Heart right ventricle (tissue), 16 donors: Measurements from ENCODE around the gene TMEM255B. TPM values are rescaled to one million over a fixed set of nuclear protein-coding genes. Genes with fewer than 3 reads are reported as not detected.

Source experiments
- ATAC-seq, 8 donors: fragments of 200-7000 bp; cut with Tn5 transposase; one replicate each; pipeline ENCODE4 v1.9.1; 2020; ENCODE audit warnings: mild to moderate bottlenecking in 8 of 8, moderate library complexity in 8 of 8, moderate number of reproducible peaks in 1 of 8
- DNase-seq, 2 donors: peaks; one replicate each; pipeline ENCODE4 v3.0.0-alpha.2; 2020
- H3K27ac ChIP-seq, 10 donors: fragments of 200-600 bp; sonication (generic) in 2 of 10; one replicate each; pipeline versions ENCODE4 v1.5.0 to v1.8.0; 2020 to 2022; ENCODE audit warnings: mild to moderate bottlenecking in 3 of 10
- H3K27me3 ChIP-seq, 7 donors: fragments of 200-600 bp; one replicate each; pipeline ENCODE4 v1.8.0; 2021 to 2022; ENCODE audit warnings: mild to moderate bottlenecking in 2 of 7
- H3K36me3 ChIP-seq, 9 donors: fragments of 200-600 bp; sonication (generic) in 1 of 9; one replicate each; pipeline versions ENCODE4 v1.5.0 to v1.8.0; 2020 to 2022; ENCODE audit warnings: mild to moderate bottlenecking in 2 of 9
- H3K4me1 ChIP-seq, 9 donors: fragments of 200-600 bp; sonication (generic) in 1 of 9; one replicate each; pipeline versions ENCODE4 v1.5.0 to v1.8.0; 2020 to 2022; ENCODE audit warnings: mild to moderate bottlenecking in 4 of 9
- H3K4me3 ChIP-seq, 10 donors: fragments of 200-600 bp; sonication (generic) in 2 of 10; one replicate each; pipeline versions ENCODE4 v1.5.0 to v1.8.0; 2020 to 2022; ENCODE audit warnings: mild to moderate bottlenecking in 7 of 10, moderate library complexity in 2 of 10
- H3K9me3 ChIP-seq, 11 donors: fragments of 200-600 bp in 10 of 11; sonication (generic) in 2 of 11; one replicate each; pipeline versions ENCODE4 v1.5.0 to v1.8.0; 2013 to 2022; ENCODE audit warnings: mild to moderate bottlenecking in 2 of 11, control low read depth in 1 of 11, moderate library complexity in 1 of 11
- CTCF ChIP-seq, 9 donors: fragments of 200-600 bp; sonication (generic) in 2 of 9; IDR thresholded peaks; one replicate each; pipeline versions ENCODE4 v1.5.0 to v1.8.0; 2021 to 2022; ENCODE audit warnings: antibody characterized with exemption in 9 of 9, mild to moderate bottlenecking in 5 of 9, moderate library complexity in 1 of 9
- WGBS, 2 donors: extraction: QIAGEN DNeasy Blood & Tissue Kit; methylation state at CpG; one replicate each; pipeline ENCODE4 v1.1.7; 2013; ENCODE audit warnings: inconsistent platforms in 1 of 2; 5-methylcytosine and 5-hydroxymethylcytosine counted together
- intact Hi-C, 10 donors: fragments of 100-400 bp; cut with DNase I; formaldehyde crosslinking; loops; one replicate each; pipeline versions ENCODE4 v1.11.1 to v1.14.2; 2022
- polyA plus RNA-seq, 2 donors: library from polyadenylated mRNA; stranded (reverse); fragments of 200-250 nt; gene quantifications; one replicate each; pipeline ENCODE4 v1.2.3, GENCODE V29; 2013
- total RNA-seq, 10 donors: library from RNA; stranded (reverse); fragmentation: NEBNext Ultra II Directional in 3 of 10; extraction: Animal tissue kit (Norgen Biotek cat#: 25700) in 3 of 10; gene quantifications; one replicate each; pipeline versions ENCODE4 v1.2.1 to v1.2.4, GENCODE V29; 2021 to 2023
- donor health status: Arrhythmogenic right ventricular cardiomyopathy.
- donor health status: ischemic (EF 13 %, LVEDD 7.1; RV severe dilation, severe dysfunction).
- donor health status: healthy with polysubstance abuse.
- donor health status: DM: no; HTN: yes; CAD: no.
- donor health status: DM: no; HTN: no; CAD: no.
- donor health status: ischemic (EF 25% LVEDD 6.9; RV normal size, moderate dysfunction).
- donor health status: ischemic (EF 25% LVEDD 5.7; RV mildly dilated, moderate dysfunction).
- donor health status: healthy.
- donor health status: DM: yes; HTN: yes; CAD: no.
- donor health status: Ischemic cardiomyopathy.
- donor health status: ischemic (EF 35%, LVEDD 5.7; RV mildly dilated, moderate dysfunction).
- donor health status: nonischemic (EF 11% LVEDD 7.7; RV severe dilation, severe dysfunction).
- donor health status: DM: yes; HTN: yes; CAD: no.
- donor health status: PGD.
- donor health status: ischemic (EF 29% LVEDD 5.4; RV normal size, mild dysfunction).
- donor health status: nonischemic (EF 23%, LVEDD 6.1; RV moderate dilation, normal function).

TMEM255B gene
- total and polyA plus RNA-seq, 12 donors: 2.4 to 12.9 (median 6.3) TPM

GRCh38 chr13:113746143-113746525 is 12.9 kb upstream of the TMEM255B start:
- Histone ChIP-seq H3K9me3 (no peaks in the 10 kb centered on the region), H3K27me3 (peaks cover 0 to 10% (median 6%) of the 10 kb centered on the region in 7 donors), H3K4me1 (peaks cover 0 to 12% (median 0%) of the 10 kb centered on the region in 9 donors), H3K4me3 (no peak overlapping the region), H3K36me3 (no peaks in the 10 kb centered on the region), H3K27ac (no peak overlapping the region)
- intact Hi-C loops: no loop called here
- ATAC-seq (no peak), DNase-seq (no peak)
- WGBS, 2 donors: 79 to 85% methylated on average over 5 of the region's 5 CpGs
- TF ChIP-seq CTCF (IDR thresholded peaks at IDR 0.05): no peak

- no peak for DNase-seq
- Histone ChIP-seq H3K27ac (no peak overlapping the region), H3K27me3 (peaks cover 0 to 8% (median 6%) of the 10 kb centered on the region in 7 donors), H3K9me3 (no peaks in the 10 kb centered on the region), H3K4me1 (peaks cover 0 to 10% (median 0%) of the 10 kb centered on the region in 9 donors), H3K36me3 (no peaks in the 10 kb centered on the region), H3K4me3 (no peak overlapping the region)
- no peak for ATAC-seq
- 88 to 91% methylated on average over 12 of the region's 12 CpGs for WGBS, 2 donors
- no peak for TF ChIP-seq CTCF (IDR thresholded peaks at IDR 0.05)
- intact Hi-C loops: no loop called here
Observed at GRCh38 chr13:113746671-113747070, 12.4 kb upstream of the TMEM255B start.

GRCh38 chr13:113747291-113747833 is 11.7 kb upstream of the TMEM255B start:
- Histone ChIP-seq H3K4me3 (no peak overlapping the region), H3K27ac (peak overlapping the region in 3 of 10 donors; percentile 20 to 63 (median 47)), H3K36me3 (no peaks in the 10 kb centered on the region), H3K27me3 (peaks cover 0 to 4% (median 0%) of the 10 kb centered on the region in 7 donors), H3K4me1 (peaks cover 0 to 7% (median 0%) of the 10 kb centered on the region in 9 donors), H3K9me3 (no peaks in the 10 kb centered on the region)
- no peak for TF ChIP-seq CTCF (IDR thresholded peaks at IDR 0.05)
- 61 to 66% methylated on average over 25 of the region's 25 CpGs for WGBS, 2 donors
- no peak for DNase-seq
- ATAC-seq: peak; percentile 62 to 85 (median 78)
- intact Hi-C loops: no loop called here

GRCh38 chr13:113748101-113748861 is 10.7 kb upstream of the TMEM255B start:
- no peak for TF ChIP-seq CTCF (IDR thresholded peaks at IDR 0.05)
- Histone ChIP-seq H3K9me3 (no peaks in the 10 kb centered on the region), H3K36me3 (no peaks in the 10 kb centered on the region), H3K4me1 (peaks cover 0 to 7% (median 0%) of the 10 kb centered on the region in 9 donors), H3K4me3 (no peak overlapping the region), H3K27ac (peak overlapping the region in 2 of 10 donors; percentile 20 to 63), H3K27me3 (peaks cover 0 to 3% (median 0%) of the 10 kb centered on the region in 7 donors)
- 79% methylated on average over 25 of the region's 25 CpGs for WGBS, 2 donors
- intact Hi-C loops: no loop called here
- DNase-seq (no peak), ATAC-seq (peak; percentile 53 to 89 (median 64))
